Muscle of arm (tissue), 12 donors: ENCODE measurements around the gene SLC46A2. TPM values are rescaled to one million over a fixed set of nuclear protein-coding genes. Genes with fewer than 3 reads are reported as not detected.

ENCODE experiments used
- DNase-seq: peaks from one replicate; pipeline ENCODE4 v3.0.0-alpha.2; 2013
- polyA plus RNA-seq, 12 donors: library from polyadenylated mRNA; unstranded; fragments of 120-200 nt; gene quantifications; one replicate each; pipeline ENCODE4 v1.2.1, GENCODE V29; 2013; ENCODE audit not compliant: insufficient read length in 12 of 12

Gene SLC46A2
- polyA plus RNA-seq, 12 donors = 0.18 to 0.31 (median 0.21) TPM; not detected in 7

DNA sequence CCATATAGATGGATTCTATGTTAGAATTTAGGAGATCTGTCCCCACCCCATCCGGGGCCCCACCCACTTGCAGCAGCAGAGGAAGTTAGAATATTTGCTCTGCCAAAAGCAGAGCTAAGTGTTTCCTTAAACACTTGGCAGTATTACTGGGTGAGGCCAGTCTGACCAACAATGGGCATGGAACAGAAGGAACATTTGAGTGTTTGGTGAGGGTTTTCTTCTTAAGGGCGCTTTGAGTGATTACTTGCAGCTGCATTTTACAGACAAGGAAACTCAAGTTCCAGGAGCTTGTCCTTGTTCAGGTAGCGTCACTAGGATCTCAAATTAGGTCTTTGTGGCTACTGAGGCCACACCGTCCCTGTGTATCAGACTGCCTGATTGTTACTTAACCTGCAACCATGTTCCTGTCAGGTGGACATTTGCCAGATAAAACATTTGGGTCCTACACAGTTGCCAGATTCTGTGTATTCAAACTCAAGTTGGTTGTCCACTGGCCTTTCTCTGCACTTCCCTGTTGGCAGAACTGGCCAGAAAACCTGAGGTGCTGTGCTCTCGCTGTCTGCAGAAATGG, 59.3 kb downstream of the SLC46A2 start:
- no peak for DNase-seq

Other genes with a start within 250 kb of the SLC46A2 start
- gene INIP, start 172.8 kb downstream of the SLC46A2 start, polyA plus RNA-seq = 10 to 100 TPM in 11 of 12 donors, not detected in 1; 14.9 to 34.8 (median 17.3) TPM
- 10 to 100 TPM in 8 of 12 donors, 1 to 10 TPM in 3, not detected in 1; 8.9 to 17.5 (median 10.6) TPM for gene SNX30, start 140.1 kb downstream of the SLC46A2 start, polyA plus RNA-seq
- gene ZNF883, start 121.3 kb upstream of the SLC46A2 start, polyA plus RNA-seq = 1 to 10 TPM in 10 of 12 donors, not detected in 2; 2.1 to 9.6 (median 5.1) TPM
- gene ZFP37, start 165.8 kb upstream of the SLC46A2 start, polyA plus RNA-seq = 1 to 10 TPM in 11 of 12 donors, not detected in 1; 2.8 to 7.1 (median 4.9) TPM